Measurements from ENCODE around the gene AKAP6. TPM values are rescaled to one million over a fixed set of nuclear protein-coding genes. Genes with fewer than 3 reads are reported as not detected.

Gene AKAP6
- total RNA-seq, 2 experiments from 2014 or later, result 1.1 to 1.4 TPM

GRCh38 chr14:32734261-32734660 lies 405.2 kb downstream of the AKAP6 start:
- ChIA-PET CTCF (no interaction called here), POLR2A (no interaction called here)
- H3K27ac Mint-ChIP-seq, result no peak overlapping the region
- no peak overlapping the region for H3K4me3 Mint-ChIP-seq
- no peaks in the 10 kb centered on the region for H3K36me3 Mint-ChIP-seq (ENCODE audit: low read depth)
- no peaks in the 10 kb centered on the region for H3K4me1 Mint-ChIP-seq
- no peaks in the 10 kb centered on the region for H3K9me3 Mint-ChIP-seq
- no peaks in the 10 kb centered on the region for H3K27me3 Mint-ChIP-seq
- no peak for DNase-seq

GRCh38 chr14:32737621-32738020 lies 408.5 kb downstream of the AKAP6 start:
- H3K36me3 Mint-ChIP-seq (ENCODE audit: low read depth), result no peaks in the 10 kb centered on the region
- H3K27me3 Mint-ChIP-seq, result no peaks in the 10 kb centered on the region
- H3K4me1 Mint-ChIP-seq, result no peaks in the 10 kb centered on the region
- CTCF ChIA-PET, result no interaction called here
- POLR2A ChIA-PET, result no interaction called here
- H3K27ac Mint-ChIP-seq, result no peak overlapping the region
- no peak for DNase-seq
- no peak overlapping the region for H3K4me3 Mint-ChIP-seq
- no peaks in the 10 kb centered on the region for H3K9me3 Mint-ChIP-seq

GRCh38 chr14:32738206-32738871 lies 409.2 kb downstream of the AKAP6 start:
- Mint-ChIP-seq H3K27me3 (no peaks in the 10 kb centered on the region), H3K36me3 (ENCODE audit: low read depth) (no peaks in the 10 kb centered on the region), H3K27ac (no peak overlapping the region), H3K9me3 (no peaks in the 10 kb centered on the region), H3K4me3 (no peak overlapping the region), H3K4me1 (no peaks in the 10 kb centered on the region)
- DNase-seq, result no peak
- CTCF ChIA-PET, result no interaction called here
- POLR2A ChIA-PET, result no interaction called here

- no peaks in the 10 kb centered on the region for H3K27me3 Mint-ChIP-seq
- H3K4me1 Mint-ChIP-seq, result no peaks in the 10 kb centered on the region
- ChIA-PET POLR2A (no interaction called here), CTCF (no interaction called here)
- no peak overlapping the region for H3K27ac Mint-ChIP-seq
- no peaks in the 10 kb centered on the region for H3K36me3 Mint-ChIP-seq (ENCODE audit: low read depth)
- H3K4me3 Mint-ChIP-seq, result no peak overlapping the region
- H3K9me3 Mint-ChIP-seq, result peaks cover 7% of the 10 kb centered on the region
- DNase-seq, result no peak
These were observed 415.8 kb downstream of the AKAP6 start for GRCh38 chr14:32744811-32745445.

GRCh38 chr14:32754209-32754608 lies 425.1 kb downstream of the AKAP6 start:
- no peak overlapping the region for H3K27ac Mint-ChIP-seq
- no peaks in the 10 kb centered on the region for H3K27me3 Mint-ChIP-seq
- H3K4me1 Mint-ChIP-seq, result no peaks in the 10 kb centered on the region
- H3K36me3 Mint-ChIP-seq (ENCODE audit: low read depth), result no peaks in the 10 kb centered on the region
- DNase-seq, result no peak
- no peak overlapping the region for H3K4me3 Mint-ChIP-seq
- H3K9me3 Mint-ChIP-seq, result peaks cover 11% of the 10 kb centered on the region
- ChIA-PET CTCF (no interaction called here), POLR2A (no interaction called here)

GRCh38 chr14:32756173-32756572 lies 427.1 kb downstream of the AKAP6 start:
- no peaks in the 10 kb centered on the region for H3K4me1 Mint-ChIP-seq
- no peak for DNase-seq
- no peak overlapping the region for H3K27ac Mint-ChIP-seq
- H3K4me3 Mint-ChIP-seq, result no peak overlapping the region
- ChIA-PET CTCF (no interaction called here), POLR2A (no interaction called here)
- H3K27me3 Mint-ChIP-seq, result no peaks in the 10 kb centered on the region
- no peaks in the 10 kb centered on the region for H3K36me3 Mint-ChIP-seq (ENCODE audit: low read depth)
- H3K9me3 Mint-ChIP-seq, result peaks cover 11% of the 10 kb centered on the region

GRCh38 chr14:32756775-32757174 lies 427.7 kb downstream of the AKAP6 start:
- no peak overlapping the region for H3K4me3 Mint-ChIP-seq
- ChIA-PET CTCF (no interaction called here), POLR2A (no interaction called here)
- H3K36me3 Mint-ChIP-seq (ENCODE audit: low read depth), result no peaks in the 10 kb centered on the region
- DNase-seq, result no peak
- H3K4me1 Mint-ChIP-seq, result no peaks in the 10 kb centered on the region
- H3K27ac Mint-ChIP-seq, result no peak overlapping the region
- H3K9me3 Mint-ChIP-seq, result peaks cover 11% of the 10 kb centered on the region
- no peaks in the 10 kb centered on the region for H3K27me3 Mint-ChIP-seq

- Mint-ChIP-seq H3K36me3 (ENCODE audit: low read depth) (no peaks in the 10 kb centered on the region), H3K4me3 (no peak overlapping the region), H3K27me3 (no peaks in the 10 kb centered on the region), H3K4me1 (no peaks in the 10 kb centered on the region), H3K27ac (no peak overlapping the region), H3K9me3 (peaks cover 11% of the 10 kb centered on the region)
- ChIA-PET CTCF (no interaction called here), POLR2A (no interaction called here)
- DNase-seq, result no peak
These were observed 428.5 kb downstream of the AKAP6 start for GRCh38 chr14:32757568-32757967.

GRCh38 chr14:32761381-32761968 lies 432.4 kb downstream of the AKAP6 start:
- no peaks in the 10 kb centered on the region for H3K36me3 Mint-ChIP-seq (ENCODE audit: low read depth)
- no peaks in the 10 kb centered on the region for H3K4me1 Mint-ChIP-seq
- H3K9me3 Mint-ChIP-seq, result peaks cover 3% of the 10 kb centered on the region
- CTCF ChIA-PET, result no interaction called here
- no peaks in the 10 kb centered on the region for H3K27me3 Mint-ChIP-seq
- no peak for DNase-seq
- POLR2A ChIA-PET, result no interaction called here
- no peak overlapping the region for H3K4me3 Mint-ChIP-seq
- H3K27ac Mint-ChIP-seq, result no peak overlapping the region

- ChIA-PET CTCF (no interaction called here), POLR2A (no interaction called here)
- no peak overlapping the region for H3K27ac Mint-ChIP-seq
- no peak for DNase-seq
- no peaks in the 10 kb centered on the region for H3K4me1 Mint-ChIP-seq
- no peaks in the 10 kb centered on the region for H3K36me3 Mint-ChIP-seq (ENCODE audit: low read depth)
- H3K4me3 Mint-ChIP-seq, result no peak overlapping the region
- no peaks in the 10 kb centered on the region for H3K27me3 Mint-ChIP-seq
- no peaks in the 10 kb centered on the region for H3K9me3 Mint-ChIP-seq
These were observed 433.8 kb downstream of the AKAP6 start for GRCh38 chr14:32762886-32763285.

GRCh38 chr14:32763673-32764072 lies 434.6 kb downstream of the AKAP6 start:
- no peak overlapping the region for H3K27ac Mint-ChIP-seq
- no peak for DNase-seq
- no peaks in the 10 kb centered on the region for H3K27me3 Mint-ChIP-seq
- no peak overlapping the region for H3K4me3 Mint-ChIP-seq
- POLR2A ChIA-PET, result no interaction called here
- no peaks in the 10 kb centered on the region for H3K4me1 Mint-ChIP-seq
- CTCF ChIA-PET, result no interaction called here
- no peaks in the 10 kb centered on the region for H3K36me3 Mint-ChIP-seq (ENCODE audit: low read depth)
- H3K9me3 Mint-ChIP-seq, result no peaks in the 10 kb centered on the region

- POLR2A ChIA-PET, result no interaction called here
- no peaks in the 10 kb centered on the region for H3K36me3 Mint-ChIP-seq (ENCODE audit: low read depth)
- no peak overlapping the region for H3K4me3 Mint-ChIP-seq
- no peaks in the 10 kb centered on the region for H3K27me3 Mint-ChIP-seq
- H3K4me1 Mint-ChIP-seq, result no peaks in the 10 kb centered on the region
- CTCF ChIA-PET, result no interaction called here
- H3K9me3 Mint-ChIP-seq, result no peaks in the 10 kb centered on the region
- no peak overlapping the region for H3K27ac Mint-ChIP-seq
- no peak for DNase-seq
These were observed 435.0 kb downstream of the AKAP6 start for GRCh38 chr14:32764131-32764530.

GRCh38 chr14:32770422-32770821 lies 441.3 kb downstream of the AKAP6 start:
- no peak overlapping the region for H3K4me3 Mint-ChIP-seq
- no peaks in the 10 kb centered on the region for H3K27me3 Mint-ChIP-seq
- no peak overlapping the region for H3K27ac Mint-ChIP-seq

GRCh38 chr14:32774214-32774613 lies 445.1 kb downstream of the AKAP6 start:
- Mint-ChIP-seq H3K36me3 (ENCODE audit: low read depth) (no peaks in the 10 kb centered on the region), H3K27ac (no peak overlapping the region), H3K9me3 (peaks cover 6% of the 10 kb centered on the region), H3K4me1 (no peaks in the 10 kb centered on the region), H3K4me3 (no peak overlapping the region), H3K27me3 (no peaks in the 10 kb centered on the region)
- ChIA-PET POLR2A (no interaction called here), CTCF (no interaction called here)
- no peak for DNase-seq

More at GRCh38 chr14:32770422-32770821, 441.3 kb downstream of the AKAP6 start:
- Mint-ChIP-seq H3K36me3 (ENCODE audit: low read depth) (no peaks in the 10 kb centered on the region), H3K4me1 (no peaks in the 10 kb centered on the region), H3K9me3 (peaks cover 6% of the 10 kb centered on the region)
- POLR2A ChIA-PET, result no interaction called here
- DNase-seq, result no peak
- CTCF ChIA-PET, result no interaction called here
